Activated naive CD8-positive, alpha-beta T cell treated with anti-CD3 and anti-CD28 coated beads, Interleukin-2, amount 10 ng/mL, durations not matched to agents 7 days and 5 days (primary cell): ENCODE measurements around the gene EFCAB5. TPM values are rescaled to one million over a fixed set of nuclear protein-coding genes. Genes with fewer than 3 reads are reported as not detected.
"Not testable (repeated sequence)": the region's sequence is repeated elsewhere in the genome, so short reads cannot be mapped to it uniquely, and the experiment has no call there.

Source experiments
- ATAC-seq: fragments of 150-1000 bp; cut with Tn5 transposase; one replicate; pipeline ENCODE4 v1.10.0; 2021; ENCODE audit warnings: low read depth, moderate library complexity
- POLR2A ChIA-PET: fragments of 350-600 bp; sonication (Branson Sonifier 250); formaldehyde crosslinking; loops from one replicate; lab custom pipeline; 2021; ENCODE audit warnings: antibody characterized with exemption; lab: Charles Lee
- DNase-seq: peaks from one replicate; pipeline ENCODE4 v3.0.0; 2021
- H3K27ac Mint-ChIP-seq: one replicate; pipeline ENCODE4 v1.8.0; 2022; ENCODE audit warnings: mild to moderate bottlenecking, mixed read lengths
- H3K27me3 Mint-ChIP-seq: one replicate; pipeline ENCODE4 v1.8.0; 2022; ENCODE audit warnings: mild to moderate bottlenecking, moderate library complexity, mixed read lengths
- H3K36me3 Mint-ChIP-seq: one replicate; pipeline ENCODE4 v1.8.0; 2021; ENCODE audit warnings: mild to moderate bottlenecking, mixed read lengths
- H3K4me1 Mint-ChIP-seq: one replicate; pipeline ENCODE4 v1.8.0; 2021; ENCODE audit warnings: mixed read lengths
- H3K4me3 Mint-ChIP-seq: one replicate; pipeline ENCODE4 v1.8.0; 2022; ENCODE audit warnings: mild to moderate bottlenecking, moderate library complexity, mixed read lengths
- H3K9me3 Mint-ChIP-seq: one replicate; pipeline ENCODE4 v1.8.0; 2021; ENCODE audit warnings: mixed read lengths
- total RNA-seq, 2 experiments: library from RNA; stranded (reverse); gene quantifications; one replicate each; pipeline ENCODE4 v1.2.3, GENCODE V29; 2021

Gene EFCAB5
- total RNA-seq, 2 experiments from 2014 or later = 0.74 to 1.3 TPM

GRCh38 chr17:29954405-29954804 lies 13.0 kb downstream of the EFCAB5 start:
- POLR2A ChIA-PET = no interaction called here
- H3K36me3 Mint-ChIP-seq = peaks cover 5% of the 10 kb centered on the region
- no peaks in the 10 kb centered on the region for H3K27me3 Mint-ChIP-seq
- DNase-seq (no peak), ATAC-seq (no peak)
- H3K27ac Mint-ChIP-seq = no peak overlapping the region
- H3K9me3 Mint-ChIP-seq = peaks cover 13% of the 10 kb centered on the region
- no peak overlapping the region for H3K4me3 Mint-ChIP-seq
- H3K4me1 Mint-ChIP-seq = no peaks in the 10 kb centered on the region

DNA sequence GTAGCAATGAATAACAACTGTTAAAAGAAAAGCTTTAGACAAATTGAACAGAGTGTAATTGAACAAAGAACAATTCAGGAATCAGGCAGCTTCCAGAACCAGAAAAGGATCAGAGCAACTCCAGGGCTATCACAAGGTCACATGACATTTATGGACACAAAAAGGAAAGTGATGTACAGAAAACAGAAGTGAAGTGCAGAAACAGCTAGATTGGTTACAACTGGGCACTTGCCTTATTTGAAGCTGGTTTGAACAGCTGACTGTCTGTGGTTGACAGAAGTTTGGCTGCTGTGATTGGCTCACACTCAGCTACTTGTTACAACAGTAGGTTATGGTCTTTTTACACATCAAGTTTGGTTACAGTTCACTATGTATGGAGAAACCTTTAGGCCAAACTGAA lies 14.8 kb downstream of the EFCAB5 start:
- POLR2A ChIA-PET = no interaction called here
- Mint-ChIP-seq H3K9me3 (peaks cover 13% of the 10 kb centered on the region), H3K4me3 (no peak overlapping the region), H3K27ac (no peak overlapping the region), H3K36me3 (peaks cover 5% of the 10 kb centered on the region), H3K27me3 (no peaks in the 10 kb centered on the region), H3K4me1 (no peaks in the 10 kb centered on the region)
- ATAC-seq (no peak), DNase-seq (no peak)

- ATAC-seq, H3K27me3 Mint-ChIP-seq, POLR2A ChIA-PET, H3K27ac Mint-ChIP-seq, H3K36me3 Mint-ChIP-seq, DNase-seq, H3K4me3 Mint-ChIP-seq, H3K4me1 Mint-ChIP-seq: not testable (repeated sequence)
- H3K9me3 Mint-ChIP-seq = peaks cover 13% of the 10 kb centered on the region
Observed at GRCh38 chr17:29957488-29957887, 16.1 kb downstream of the EFCAB5 start.

DNA sequence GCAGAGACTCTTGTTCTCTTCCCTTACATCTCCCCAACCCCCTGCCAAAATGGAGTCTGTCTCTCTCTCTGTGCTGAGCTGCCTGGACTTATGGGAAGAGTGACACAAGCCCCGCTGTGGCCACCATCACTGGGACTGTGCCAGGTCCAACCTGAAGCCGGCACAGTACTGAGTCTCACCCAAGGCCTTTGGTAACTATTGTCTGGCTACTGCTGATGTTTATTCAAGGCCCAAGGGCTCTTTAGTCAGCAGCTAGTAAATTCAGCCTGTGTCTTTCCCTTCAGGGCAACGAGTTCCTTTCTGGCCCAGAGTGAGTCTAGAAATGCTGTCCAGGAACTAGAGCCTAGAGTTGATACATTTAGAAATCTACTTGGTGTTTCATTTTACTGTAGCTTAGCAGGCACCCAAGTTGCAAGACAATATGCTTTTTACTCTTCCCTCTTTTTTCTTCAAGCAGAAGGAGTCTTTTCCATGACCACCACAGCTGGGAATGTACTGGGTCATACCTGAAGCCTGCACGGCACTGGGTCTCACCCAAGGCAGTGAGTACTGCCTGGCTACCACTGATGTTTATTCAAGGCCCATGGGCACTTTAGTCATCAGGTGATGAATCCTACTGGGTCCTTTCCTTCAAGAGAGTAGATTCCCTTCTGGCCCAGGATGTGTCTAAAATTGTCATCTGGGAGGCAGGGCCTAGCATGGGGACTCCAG lies 17.7 kb downstream of the EFCAB5 start:
- Mint-ChIP-seq H3K9me3 (peaks cover 7% of the 10 kb centered on the region), H3K4me1 (no peaks in the 10 kb centered on the region), H3K27me3 (peaks cover 6% of the 10 kb centered on the region), H3K27ac (no peak overlapping the region), H3K4me3 (no peak overlapping the region), H3K36me3 (no peaks in the 10 kb centered on the region)
- POLR2A ChIA-PET = no interaction called here
- no peak for DNase-seq
- ATAC-seq = no peak

DNA sequence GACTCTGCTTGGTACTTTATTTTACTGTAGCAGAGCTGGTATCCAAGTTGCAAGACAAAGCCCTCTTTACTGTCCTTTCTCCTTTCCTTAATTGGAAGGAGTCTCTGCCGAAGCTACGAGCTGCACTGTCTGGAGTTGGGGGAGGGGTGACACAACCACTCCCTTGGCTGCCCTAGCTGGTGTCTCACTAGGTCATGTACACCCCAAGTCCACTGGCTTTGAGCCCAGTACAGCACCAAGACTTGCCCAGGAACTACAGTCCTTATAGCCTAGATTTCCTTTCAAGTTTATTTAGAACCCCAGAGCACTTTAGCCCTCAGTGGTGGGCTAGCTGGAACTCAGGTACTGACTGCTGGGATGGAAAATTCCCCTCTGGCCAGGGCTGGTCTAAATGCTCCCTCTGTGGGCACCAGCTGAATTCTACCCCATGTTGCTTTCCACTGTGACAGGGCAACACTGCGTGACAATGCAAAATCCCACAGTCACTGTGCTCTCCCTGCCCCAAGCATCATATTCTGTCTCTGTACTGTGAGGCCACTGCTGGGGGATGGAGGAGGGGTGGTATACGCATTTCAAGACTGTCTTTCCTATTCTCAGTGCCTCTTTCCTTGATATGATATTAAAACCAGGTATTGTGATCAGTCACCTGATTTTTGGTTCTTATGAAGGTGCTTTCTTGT lies 18.4 kb downstream of the EFCAB5 start:
- H3K27me3 Mint-ChIP-seq = peaks cover 8% of the 10 kb centered on the region
- POLR2A ChIA-PET = no interaction called here
- peaks cover 6% of the 10 kb centered on the region for H3K9me3 Mint-ChIP-seq
- H3K27ac Mint-ChIP-seq = no peak overlapping the region
- H3K36me3 Mint-ChIP-seq = no peaks in the 10 kb centered on the region
- no peak for ATAC-seq
- no peak for DNase-seq
- no peak overlapping the region for H3K4me3 Mint-ChIP-seq
- no peaks in the 10 kb centered on the region for H3K4me1 Mint-ChIP-seq

GRCh38 chr17:29962656-29963055 lies 21.2 kb downstream of the EFCAB5 start:
- Mint-ChIP-seq H3K27ac (no peak overlapping the region), H3K4me1 (no peaks in the 10 kb centered on the region), H3K27me3 (peaks cover 10% of the 10 kb centered on the region), H3K4me3 (no peak overlapping the region), H3K9me3 (peaks cover 3% of the 10 kb centered on the region), H3K36me3 (no peaks in the 10 kb centered on the region)
- DNase-seq (no peak), ATAC-seq (no peak)
- POLR2A ChIA-PET = no interaction called here

DNA sequence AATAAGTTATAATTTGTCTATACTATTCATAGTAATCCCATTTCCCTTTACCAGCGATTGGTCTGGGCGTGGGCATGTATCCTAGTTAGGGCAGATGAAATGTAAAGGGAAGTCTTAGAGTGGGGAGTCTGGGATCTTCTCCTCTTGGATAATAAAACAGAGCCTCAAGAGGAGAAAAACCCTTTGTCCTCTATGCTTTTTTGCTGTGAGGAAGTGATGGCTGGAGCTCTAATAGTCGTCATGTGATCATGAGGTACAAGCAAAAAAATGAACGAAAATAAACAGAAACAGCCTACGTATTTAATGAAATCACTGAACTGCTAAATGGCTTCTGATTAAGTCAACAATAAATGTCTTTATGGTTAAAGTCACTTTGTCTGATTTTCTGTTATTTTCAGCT lies 26.8 kb downstream of the EFCAB5 start:
- no peaks in the 10 kb centered on the region for H3K36me3 Mint-ChIP-seq
- POLR2A ChIA-PET = no interaction called here
- H3K9me3 Mint-ChIP-seq = peaks cover 3% of the 10 kb centered on the region
- ATAC-seq (no peak), DNase-seq (no peak)
- peaks cover 16% of the 10 kb centered on the region for H3K27me3 Mint-ChIP-seq
- H3K4me1 Mint-ChIP-seq = no peaks in the 10 kb centered on the region
- no peak overlapping the region for H3K4me3 Mint-ChIP-seq
- H3K27ac Mint-ChIP-seq = no peak overlapping the region

GRCh38 chr17:29972277-29972676 lies 30.8 kb downstream of the EFCAB5 start:
- Mint-ChIP-seq H3K27me3 (peaks cover 20% of the 10 kb centered on the region), H3K4me1 (no peaks in the 10 kb centered on the region), H3K27ac (no peak overlapping the region), H3K36me3 (no peaks in the 10 kb centered on the region), H3K4me3 (no peak overlapping the region), H3K9me3 (no peaks in the 10 kb centered on the region)
- ATAC-seq (no peak), DNase-seq (no peak)
- POLR2A ChIA-PET = interaction anchor here (0.7 kb wide), 1 partner anchor 138 kb away, joined by 3 read pairs; no protein-coding TSS in a partner anchor

- Mint-ChIP-seq H3K27me3 (peaks cover 24% of the 10 kb centered on the region), H3K36me3 (no peaks in the 10 kb centered on the region), H3K4me1 (no peaks in the 10 kb centered on the region), H3K4me3 (no peak overlapping the region), H3K9me3 (no peaks in the 10 kb centered on the region), H3K27ac (no peak overlapping the region)
- DNase-seq (no peak), ATAC-seq (no peak)
- POLR2A ChIA-PET = no interaction called here
Observed at GRCh38 chr17:29973005-29973404, 31.6 kb downstream of the EFCAB5 start.

DNA sequence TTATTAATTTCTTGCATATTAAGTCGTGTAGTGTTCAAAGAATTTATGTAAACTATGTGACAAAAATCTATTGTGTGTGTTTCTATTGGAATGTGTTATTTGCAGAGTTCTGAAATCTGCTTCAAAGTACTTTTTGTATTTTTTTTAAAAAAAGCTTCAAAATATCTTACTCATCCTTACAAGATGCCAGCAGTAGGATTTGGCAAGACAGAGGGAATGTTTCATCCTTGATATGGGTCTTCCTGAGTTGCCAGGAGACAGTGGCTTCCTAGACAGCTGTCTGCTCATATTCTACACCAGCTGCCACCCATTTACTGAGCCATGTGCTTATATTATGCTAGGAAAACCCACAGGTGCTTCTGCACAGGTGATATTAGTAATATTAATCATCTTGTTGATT lies 36.4 kb downstream of the EFCAB5 start:
- H3K27me3 Mint-ChIP-seq = peaks cover 14% of the 10 kb centered on the region
- POLR2A ChIA-PET = no interaction called here
- H3K36me3 Mint-ChIP-seq = no peaks in the 10 kb centered on the region
- H3K9me3 Mint-ChIP-seq = no peaks in the 10 kb centered on the region
- ATAC-seq (no peak), DNase-seq (no peak)
- no peak overlapping the region for H3K4me3 Mint-ChIP-seq
- no peak overlapping the region for H3K27ac Mint-ChIP-seq
- no peaks in the 10 kb centered on the region for H3K4me1 Mint-ChIP-seq

- Mint-ChIP-seq H3K27me3 (peaks cover 16% of the 10 kb centered on the region), H3K27ac (no peak overlapping the region), H3K4me3 (no peak overlapping the region), H3K4me1 (no peaks in the 10 kb centered on the region), H3K36me3 (no peaks in the 10 kb centered on the region), H3K9me3 (peaks cover 3% of the 10 kb centered on the region)
- ATAC-seq (no peak), DNase-seq (no peak)
- POLR2A ChIA-PET = no interaction called here
Observed at GRCh38 chr17:29980261-29980660, 38.8 kb downstream of the EFCAB5 start.

- Mint-ChIP-seq H3K4me3 (no peak overlapping the region), H3K27me3 (peaks cover 5% of the 10 kb centered on the region), H3K27ac (no peak overlapping the region), H3K36me3 (no peaks in the 10 kb centered on the region), H3K9me3 (peaks cover 7% of the 10 kb centered on the region), H3K4me1 (no peaks in the 10 kb centered on the region)
- no peak for DNase-seq
- no peak for ATAC-seq
- POLR2A ChIA-PET = no interaction called here
Observed at GRCh38 chr17:29982991-29983653, 41.7 kb downstream of the EFCAB5 start.

DNA sequence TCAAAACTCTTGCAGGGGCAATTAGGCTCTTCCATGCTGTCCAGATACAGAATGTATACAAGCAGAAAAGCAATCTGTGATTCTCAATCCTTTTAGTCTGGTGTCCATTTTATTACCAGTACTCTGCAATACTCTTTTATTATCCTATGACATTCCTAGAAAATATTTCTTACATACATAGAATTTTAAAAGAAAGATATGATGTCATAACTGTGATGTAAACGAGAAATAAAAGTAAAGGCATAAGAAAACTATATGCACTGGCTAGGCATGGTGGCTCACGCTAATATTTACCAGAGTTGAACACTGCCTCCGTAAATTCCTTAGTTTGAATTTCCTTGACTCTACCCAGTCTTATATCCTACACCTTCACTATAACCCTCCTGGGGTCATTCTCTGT lies 55.0 kb downstream of the EFCAB5 start:
- no peak for DNase-seq
- ATAC-seq = no peak
- peaks cover 9% of the 10 kb centered on the region for H3K4me1 Mint-ChIP-seq
- H3K4me3 Mint-ChIP-seq = no peak overlapping the region
- no peak overlapping the region for H3K27ac Mint-ChIP-seq
- peaks cover 5% of the 10 kb centered on the region for H3K27me3 Mint-ChIP-seq
- H3K9me3 Mint-ChIP-seq = peaks cover 4% of the 10 kb centered on the region
- peaks cover 2% of the 10 kb centered on the region for H3K36me3 Mint-ChIP-seq
- POLR2A ChIA-PET = no interaction called here
